Naive thymus-derived CD4-positive, alpha-beta T cell (primary cell): ENCODE data around the gene SCN4A. TPM values are rescaled to one million over a fixed set of nuclear protein-coding genes. Genes with fewer than 3 reads are reported as not detected.

Source experiments
- ATAC-seq: fragments of 150-1000 bp; cut with Tn5 transposase; 2 replicates; pipeline ENCODE4 v1.10.0; 2021; ENCODE audit warnings: mild to moderate bottlenecking, moderate library complexity
- CTCF ChIA-PET: fragments of 350-600 bp; sonication (Branson Sonifier 250); formaldehyde crosslinking; loops from one replicate; lab custom pipeline; 2021; ENCODE audit warnings: antibody characterized with exemption; lab: Charles Lee
- POLR2A ChIA-PET: fragments of 350-600 bp; sonication (Branson Sonifier 250); formaldehyde crosslinking; loops from one replicate; lab custom pipeline; 2021; ENCODE audit warnings: antibody characterized with exemption, inconsistent platforms; lab: Charles Lee
- DNase-seq, 9 donors: peaks; one replicate each; pipeline versions ENCODE4 v3.0.0 to v3.0.0-alpha.2; 2020 to 2022; ENCODE audit warnings: mixed read lengths in 1 of 9
- H3K27ac ChIP-seq: one replicate; pipeline ENCODE4 v1.7.0; 2013; ENCODE audit warnings: mild to moderate bottlenecking, low read depth, low read length, moderate library complexity
- H3K27me3 ChIP-seq, 2 donors: one replicate each; pipeline ENCODE4 v1.7.0; 2013; ENCODE audit warnings: low read length in 2 of 2, mild to moderate bottlenecking in 2 of 2, moderate library complexity in 2 of 2; ENCODE audit not compliant: control insufficient read depth in 2 of 2, insufficient read depth in 2 of 2
- H3K36me3 ChIP-seq, 3 experiments: 1 replicate in 2 of 3; 2 replicates in 1 of 3; pipeline ENCODE4 v1.7.0; 2013; ENCODE audit warnings: low read length in 3 of 3, mild to moderate bottlenecking in 3 of 3, moderate library complexity in 1 of 3; ENCODE audit not compliant: insufficient read depth in 3 of 3, control insufficient read depth in 2 of 3
- H3K4me1 ChIP-seq, 2 donors: one replicate each; pipeline ENCODE4 v1.7.0; 2013; ENCODE audit warnings: low read length in 2 of 2, mild to moderate bottlenecking in 2 of 2, moderate library complexity in 1 of 2; ENCODE audit not compliant: control insufficient read depth in 2 of 2, insufficient read depth in 2 of 2
- H3K4me3 ChIP-seq: 2 replicates; pipeline ENCODE4 v1.7.0; 2013; ENCODE audit warnings: mild to moderate bottlenecking, low read length
- H3K9me3 ChIP-seq, 3 experiments: 1 replicate in 2 of 3; 2 replicates in 1 of 3; pipeline ENCODE4 v1.7.0; 2013; ENCODE audit warnings: low read length in 3 of 3; ENCODE audit not compliant: control insufficient read depth in 2 of 3
- H3K27ac Mint-ChIP-seq, 9 donors: one replicate each; pipeline ENCODE4 v1.8.0; 2020 to 2022; ENCODE audit warnings: mixed read lengths in 9 of 9, mild to moderate bottlenecking in 8 of 9, moderate library complexity in 5 of 9, inconsistent platforms in 2 of 9
- H3K27me3 Mint-ChIP-seq, 5 donors: one replicate each; pipeline ENCODE4 v1.8.0; 2021 to 2022; ENCODE audit warnings: mixed read lengths in 5 of 5, mild to moderate bottlenecking in 1 of 5
- H3K36me3 Mint-ChIP-seq, 5 donors: one replicate each; pipeline ENCODE4 v1.8.0; 2020 to 2022; ENCODE audit warnings: mixed read lengths in 5 of 5, mild to moderate bottlenecking in 3 of 5, inconsistent platforms in 1 of 5
- H3K4me1 Mint-ChIP-seq, 7 donors: one replicate each; pipeline ENCODE4 v1.8.0; 2020 to 2022; ENCODE audit warnings: mixed read lengths in 7 of 7, mild to moderate bottlenecking in 3 of 7, inconsistent platforms in 1 of 7
- H3K4me3 Mint-ChIP-seq, 10 donors: one replicate each; pipeline ENCODE4 v1.8.0; 2020 to 2022; ENCODE audit warnings: mild to moderate bottlenecking in 10 of 10, mixed read lengths in 10 of 10, moderate library complexity in 6 of 10, inconsistent platforms in 2 of 10
- H3K9me3 Mint-ChIP-seq, 11 donors: one replicate each; pipeline ENCODE4 v1.8.0; 2020 to 2022; ENCODE audit warnings: mixed read lengths in 11 of 11, mild to moderate bottlenecking in 4 of 11, inconsistent platforms in 1 of 11, moderate library complexity in 1 of 11
- intact Hi-C, 2 donors: fragments of 100-400 bp; cut with micrococcal nuclease; formaldehyde crosslinking; loops; one replicate each; pipeline ENCODE4 v1.15.1; 2023
- polyA plus RNA-seq, 2 donors: library from polyadenylated mRNA; unstranded; fragments of 300-500 nt; fragmentation: Illumina TruSeq; gene quantifications; one replicate each; pipeline ENCODE4 v1.2.3, GENCODE V29; 2021
- total RNA-seq, 6 experiments: library from RNA in 5 of 6; stranded (reverse) in 5 of 6; gene quantifications; 1 replicate in 5 of 6; 2 replicates in 1 of 6; pipeline ENCODE4 v1.2.3 and lab custom pipeline; 2021 to 2026

Gene SCN4A
- total and polyA plus RNA-seq, 7 experiments from 2014 or later = 0.03 to 0.15 (median 0.07) TPM; not detected in 3

- intact Hi-C loops = loop anchor here (5.0 kb wide), 3 partner anchors 54 to 94 kb away; no protein-coding TSS in a partner anchor
- H3K9me3 ChIP-seq = no peaks in the 10 kb centered on the region
- peaks cover 0 to 19% (median 0%) of the 10 kb centered on the region in 3 experiments for H3K36me3 ChIP-seq
- ChIA-PET POLR2A (interaction anchor here (2.2 kb wide), 1 partner anchor 87 kb away, joined by 18 read pairs; the partner anchor contains the start of gene ICAM2), CTCF (interaction anchor here (0.8 to 1.1 kb wide), 2 partner anchors 9 to 34 kb away, joined by 3 read pairs; no protein-coding TSS in a partner anchor)
- ATAC-seq (no peak), DNase-seq (no peak)
- Mint-ChIP-seq H3K36me3 (peaks cover 0 to 10% (median 0%) of the 10 kb centered on the region in 5 donors), H3K4me1 (peaks cover 11 to 30% (median 24%) of the 10 kb centered on the region in 7 donors), H3K27ac (peak overlapping the region in 4 of 9 donors; percentile 8 to 96 (median 92)), H3K4me3 (peak overlapping the region in 1 of 10 donors; percentile 99), H3K27me3 (peaks cover 0 to 9% (median 0%) of the 10 kb centered on the region in 5 donors), H3K9me3 (no peaks in the 10 kb centered on the region)
- peaks cover 13 to 21% of the 10 kb centered on the region in 2 donors for H3K4me1 ChIP-seq
- no peaks in the 10 kb centered on the region for H3K27me3 ChIP-seq
- H3K27ac ChIP-seq = no peak overlapping the region
- no peak overlapping the region for H3K4me3 ChIP-seq
Observed at GRCh38 chr17:63933598-63933997, 39.1 kb downstream of the SCN4A start.

GRCh38 chr17:63932721-63933120 lies 40.0 kb downstream of the SCN4A start:
- Mint-ChIP-seq H3K4me3 (peak overlapping the region; percentile 48 to 99 (median 96)), H3K4me1 (peaks cover 11 to 28% (median 24%) of the 10 kb centered on the region in 7 donors), H3K27me3 (peaks cover 0 to 9% (median 0%) of the 10 kb centered on the region in 5 donors), H3K9me3 (no peaks in the 10 kb centered on the region), H3K36me3 (peaks cover 0 to 10% (median 0%) of the 10 kb centered on the region in 5 donors), H3K27ac (peak overlapping the region in 8 of 9 donors; percentile 69 to 96 (median 92))
- peaks cover 13 to 21% of the 10 kb centered on the region in 2 donors for H3K4me1 ChIP-seq
- H3K4me3 ChIP-seq = peak overlapping the region; percentile 85
- H3K27ac ChIP-seq = peak overlapping the region; percentile 84
- ATAC-seq = no peak
- no peaks in the 10 kb centered on the region for H3K27me3 ChIP-seq
- intact Hi-C loops = loop anchor here (1.0 to 5.0 kb wide), 4 partner anchors 14 to 95 kb away; no protein-coding TSS in a partner anchor
- POLR2A ChIA-PET = interaction anchor here (0.6 to 3.0 kb wide), 7 partner anchors 13 to 349 kb away, joined by 3 to 18 read pairs (median 4); partner anchors contain the start of gene ICAM2
- no peaks in the 10 kb centered on the region for H3K9me3 ChIP-seq
- no peak for DNase-seq
- CTCF ChIA-PET = interaction anchor here (0.8 to 3.2 kb wide), 9 partner anchors 8 to 201 kb away, joined by 3 to 14 read pairs (median 5); partner anchors contain the start of genes ERN1, GH1 and ICAM2
- H3K36me3 ChIP-seq = peaks cover 0 to 26% (median 0%) of the 10 kb centered on the region in 3 experiments

- H3K27me3 Mint-ChIP-seq = peaks cover 0 to 9% (median 0%) of the 10 kb centered on the region in 5 donors
- intact Hi-C loops = loop anchor here (1.0 to 5.0 kb wide), 4 partner anchors 14 to 95 kb away; no protein-coding TSS in a partner anchor
- H3K4me1 ChIP-seq = peaks cover 13 to 21% of the 10 kb centered on the region in 2 donors
- ChIA-PET POLR2A (interaction anchor here (0.7 to 3.0 kb wide), 8 partner anchors 14 to 350 kb away, joined by 3 to 18 read pairs (median 4); partner anchors contain the start of genes GH1 and ICAM2), CTCF (interaction anchor here (0.7 to 3.2 kb wide), 10 partner anchors 9 to 201 kb away, joined by 3 to 14 read pairs (median 4); partner anchors contain the start of genes CSHL1, ERN1, GH1 and ICAM2)
- H3K4me3 ChIP-seq = peak within 1 kb of the TSS; percentile 85
- no peaks in the 10 kb centered on the region for H3K27me3 ChIP-seq
- peak within 1 kb of the TSS; percentile 87 to 96 (median 93) for H3K27ac Mint-ChIP-seq
- peaks cover 0 to 28% (median 0%) of the 10 kb centered on the region in 3 experiments for H3K36me3 ChIP-seq
- ATAC-seq = peak; percentile 67
- H3K27ac ChIP-seq = peak within 1 kb of the TSS; percentile 84
- H3K9me3 Mint-ChIP-seq = no peaks in the 10 kb centered on the region
- peak in 7 of 9 donors; percentile 22 to 53 (median 47) for DNase-seq
- H3K36me3 Mint-ChIP-seq = peaks cover 0 to 10% (median 0%) of the 10 kb centered on the region in 5 donors
- H3K4me1 Mint-ChIP-seq = peaks cover 11 to 28% (median 24%) of the 10 kb centered on the region in 7 donors
- no peaks in the 10 kb centered on the region for H3K9me3 ChIP-seq
- H3K4me3 Mint-ChIP-seq = peak within 1 kb of the TSS; percentile 88 to 99 (median 96)
Observed at GRCh38 chr17:63931981-63932561, 40.6 kb downstream of the SCN4A start, which contains the start of gene CD79B. Gene CD79B (minus strand): TSS chr17:63932331. CDS start chr17:63932261, 70 bp downstream.

GRCh38 chr17:63930951-63931575 lies 41.7 kb downstream of the SCN4A start:
- no peaks in the 10 kb centered on the region for H3K9me3 ChIP-seq
- Mint-ChIP-seq H3K4me1 (peaks cover 11 to 28% (median 24%) of the 10 kb centered on the region in 7 donors), H3K9me3 (no peaks in the 10 kb centered on the region), H3K27me3 (peaks cover 0 to 5% (median 0%) of the 10 kb centered on the region in 5 donors), H3K27ac (peak overlapping the region; percentile 87 to 96 (median 93)), H3K4me3 (peak overlapping the region; percentile 88 to 99 (median 96)), H3K36me3 (peaks cover 0 to 10% (median 0%) of the 10 kb centered on the region in 5 donors)
- intact Hi-C loops = loop anchor here (5.0 kb wide), 3 partner anchors 56 to 96 kb away; no protein-coding TSS in a partner anchor
- CTCF ChIA-PET = interaction anchor here (0.8 to 3.7 kb wide), 11 partner anchors 12 to 200 kb away, joined by 3 to 20 read pairs (median 6); partner anchors contain the start of genes ERN1, GH1 and ICAM2
- POLR2A ChIA-PET = interaction anchor here (0.6 to 3.0 kb wide), 9 partner anchors 12 to 340 kb away, joined by 3 to 18 read pairs (median 4); partner anchors contain the start of genes GH1 and ICAM2
- DNase-seq (peak; percentile 29 to 56 (median 48)), ATAC-seq (peak; percentile 82)
- H3K36me3 ChIP-seq = peaks cover 0 to 28% (median 0%) of the 10 kb centered on the region in 3 experiments
- H3K4me1 ChIP-seq = peaks cover 13 to 21% of the 10 kb centered on the region in 2 donors
- peak overlapping the region; percentile 84 for H3K27ac ChIP-seq
- H3K4me3 ChIP-seq = peak overlapping the region; percentile 85
- no peaks in the 10 kb centered on the region for H3K27me3 ChIP-seq

- DNase-seq = no peak
- Mint-ChIP-seq H3K27ac (peak overlapping the region in 7 of 9 donors; percentile 65 to 96 (median 93)), H3K4me3 (peak overlapping the region in 8 of 10 donors; percentile 88 to 99 (median 95)), H3K36me3 (peaks cover 0 to 10% (median 0%) of the 10 kb centered on the region in 5 donors), H3K9me3 (no peaks in the 10 kb centered on the region), H3K4me1 (peaks cover 11 to 28% (median 24%) of the 10 kb centered on the region in 7 donors), H3K27me3 (no peaks in the 10 kb centered on the region)
- POLR2A ChIA-PET = interaction anchor here (1.3 to 3.0 kb wide), 4 partner anchors 11 to 215 kb away, joined by 3 to 17 read pairs (median 10); no protein-coding TSS in a partner anchor
- intact Hi-C loops = loop anchor here (5.0 kb wide), 3 partner anchors 57 to 97 kb away; no protein-coding TSS in a partner anchor
- Histone ChIP-seq H3K27ac (peak overlapping the region; percentile 84), H3K4me3 (no peak overlapping the region), H3K27me3 (no peaks in the 10 kb centered on the region), H3K4me1 (peaks cover 13 to 21% of the 10 kb centered on the region in 2 donors), H3K9me3 (no peaks in the 10 kb centered on the region), H3K36me3 (peaks cover 0 to 28% (median 0%) of the 10 kb centered on the region in 3 experiments)
- ATAC-seq = no peak
- CTCF ChIA-PET = interaction anchor here (1.1 to 3.7 kb wide), 6 partner anchors 11 to 99 kb away, joined by 5 to 20 read pairs (median 10); partner anchors contain the start of gene GH1
Observed at GRCh38 chr17:63929860-63930766, 42.6 kb downstream of the SCN4A start.
